ENCODE results near the gene HEATR5B. TPM values are rescaled to one million over a fixed set of nuclear protein-coding genes. Genes with fewer than 3 reads are reported as not detected.
"Not testable (repeated sequence)": the region's sequence is repeated elsewhere in the genome, so short reads cannot be mapped to it uniquely, and the experiment has no call there.

Gene HEATR5B
- total RNA-seq, 1 experiment from 2014 or later = 13.1 TPM

DNA sequence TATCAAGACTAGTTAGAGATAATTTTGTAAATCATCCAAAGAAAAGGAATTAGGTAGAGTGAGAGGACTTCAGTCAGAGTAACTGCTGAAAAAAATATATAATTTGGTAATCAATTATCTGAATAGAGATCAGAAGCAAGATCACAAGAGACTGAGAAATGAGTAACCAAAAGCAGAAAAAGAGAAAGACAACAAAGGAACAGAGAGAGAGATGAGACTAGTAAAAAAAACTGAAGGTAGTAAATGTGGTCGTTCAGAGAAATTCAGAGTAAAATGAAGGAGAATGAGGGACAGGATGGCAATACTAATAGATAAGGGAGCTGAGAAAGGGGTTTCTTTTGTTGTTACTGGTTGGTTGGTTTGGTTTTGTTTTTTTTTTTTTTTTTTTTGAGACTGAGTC, 134.3 kb downstream of the HEATR5B start:
- DNase-seq = no peak
- no peak for TF ChIP-seq CTCF (IDR thresholded peaks at IDR 0.05; ENCODE audit: unreplicated experiment)
- CTCF ChIA-PET = no interaction called here
- H3K9me3 Mint-ChIP-seq (ENCODE audit: low read depth, unreplicated experiment) = no peaks in the 10 kb centered on the region
- no TSS peak for BruUV-seq (replicated peaks)
- intact Hi-C loops (cut with micrococcal nuclease; ENCODE audit: unreplicated experiment) = no loop called here
- peak overlapping the region; percentile 14 for H3K27ac Mint-ChIP-seq (ENCODE audit: unreplicated experiment)
- no peaks in the 10 kb centered on the region for H3K27me3 Mint-ChIP-seq (ENCODE audit: unreplicated experiment)
- H3K36me3 Mint-ChIP-seq (ENCODE audit: insufficient read depth, unreplicated experiment) = peaks cover 9% of the 10 kb centered on the region
- no peak overlapping the region for H3K4me3 Mint-ChIP-seq (ENCODE audit: low read depth, unreplicated experiment)
- peaks cover 44% of the 10 kb centered on the region for H3K4me1 Mint-ChIP-seq (ENCODE audit: low read depth, unreplicated experiment)

- H3K27me3 Mint-ChIP-seq (ENCODE audit: unreplicated experiment); H3K4me3 Mint-ChIP-seq (ENCODE audit: low read depth, unreplicated experiment); H3K9me3 Mint-ChIP-seq (ENCODE audit: low read depth, unreplicated experiment); H3K36me3 Mint-ChIP-seq (ENCODE audit: insufficient read depth, unreplicated experiment); H3K27ac Mint-ChIP-seq (ENCODE audit: unreplicated experiment); DNase-seq; BruUV-seq (replicated peaks); intact Hi-C loops (cut with micrococcal nuclease; ENCODE audit: unreplicated experiment); CTCF ChIA-PET: not testable (repeated sequence)
- peaks cover 14% of the 10 kb centered on the region for H3K4me1 Mint-ChIP-seq (ENCODE audit: low read depth, unreplicated experiment)
Measured at GRCh38 chr2:36945240-36945639, 138.9 kb downstream of the HEATR5B start.

DNA sequence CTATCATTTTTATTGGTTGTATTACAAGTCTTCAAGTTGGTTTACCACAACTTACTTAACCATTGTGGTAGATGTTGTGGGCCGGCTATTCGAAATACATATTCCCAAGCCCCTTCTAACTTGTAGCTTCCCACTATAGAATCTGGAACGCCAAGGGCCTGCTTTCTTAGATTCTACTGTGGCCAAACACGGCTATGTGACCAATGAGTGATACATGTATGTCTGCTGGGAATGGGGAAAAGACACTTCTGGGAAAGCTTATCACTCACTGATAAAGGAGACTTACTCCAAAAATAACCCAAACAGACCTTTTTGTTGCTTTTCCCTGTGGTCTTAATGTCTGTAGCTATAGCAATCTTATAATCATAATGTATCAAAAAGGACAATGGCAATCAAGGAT, 142.3 kb downstream of the HEATR5B start:
- H3K4me3 Mint-ChIP-seq (ENCODE audit: low read depth, unreplicated experiment) = no peak overlapping the region
- H3K9me3 Mint-ChIP-seq (ENCODE audit: low read depth, unreplicated experiment) = no peaks in the 10 kb centered on the region
- no peak for DNase-seq
- H3K4me1 Mint-ChIP-seq (ENCODE audit: low read depth, unreplicated experiment) = no peaks in the 10 kb centered on the region
- no peak overlapping the region for H3K27ac Mint-ChIP-seq (ENCODE audit: unreplicated experiment)
- CTCF ChIA-PET = no interaction called here
- no peaks in the 10 kb centered on the region for H3K27me3 Mint-ChIP-seq (ENCODE audit: unreplicated experiment)
- BruUV-seq (replicated peaks) = no TSS peak
- H3K36me3 Mint-ChIP-seq (ENCODE audit: insufficient read depth, unreplicated experiment) = no peaks in the 10 kb centered on the region
- TF ChIP-seq CTCF (IDR thresholded peaks at IDR 0.05; ENCODE audit: unreplicated experiment) = no peak
- intact Hi-C loops (cut with micrococcal nuclease; ENCODE audit: unreplicated experiment) = no loop called here

GRCh38 chr2:36936526-36936925, 147.6 kb downstream of the HEATR5B start:
- H3K36me3 Mint-ChIP-seq (ENCODE audit: insufficient read depth, unreplicated experiment); CTCF ChIA-PET; H3K4me3 Mint-ChIP-seq (ENCODE audit: low read depth, unreplicated experiment); BruUV-seq (replicated peaks); H3K4me1 Mint-ChIP-seq (ENCODE audit: low read depth, unreplicated experiment); H3K27ac Mint-ChIP-seq (ENCODE audit: unreplicated experiment); H3K27me3 Mint-ChIP-seq (ENCODE audit: unreplicated experiment); intact Hi-C loops (cut with micrococcal nuclease; ENCODE audit: unreplicated experiment); DNase-seq; H3K9me3 Mint-ChIP-seq (ENCODE audit: low read depth, unreplicated experiment): not testable (repeated sequence)

DNA sequence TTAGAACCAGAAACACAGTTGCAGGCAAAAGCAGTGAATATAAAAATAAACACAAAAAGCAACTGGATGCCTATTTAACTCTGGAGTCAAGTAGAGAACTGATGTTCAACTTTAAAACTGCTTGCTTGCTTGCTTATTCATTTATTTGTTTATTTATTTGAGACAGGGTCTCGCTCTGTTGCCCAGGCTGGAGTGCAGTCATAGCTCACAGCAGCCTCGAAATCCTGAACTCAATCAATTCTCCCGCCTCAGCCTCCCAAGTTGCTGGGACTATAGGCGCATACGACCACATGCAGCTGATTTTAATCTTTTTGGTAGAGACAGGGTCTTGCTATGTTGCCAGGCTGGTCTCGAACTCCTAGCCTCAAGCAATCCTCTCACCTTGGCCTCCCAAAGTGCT, 152.5 kb downstream of the HEATR5B start:
- intact Hi-C loops (cut with micrococcal nuclease; ENCODE audit: unreplicated experiment); H3K36me3 Mint-ChIP-seq (ENCODE audit: insufficient read depth, unreplicated experiment); H3K4me3 Mint-ChIP-seq (ENCODE audit: low read depth, unreplicated experiment); H3K9me3 Mint-ChIP-seq (ENCODE audit: low read depth, unreplicated experiment); H3K27me3 Mint-ChIP-seq (ENCODE audit: unreplicated experiment); H3K27ac Mint-ChIP-seq (ENCODE audit: unreplicated experiment); DNase-seq; BruUV-seq (replicated peaks); H3K4me1 Mint-ChIP-seq (ENCODE audit: low read depth, unreplicated experiment): not testable (repeated sequence)
- CTCF ChIA-PET = interaction anchor here (0.6 kb wide), 1 partner anchor 44 kb away, joined by 3 read pairs; no protein-coding TSS in a partner anchor

Other genes with a start within 250 kb of the HEATR5B start
- 25.9 and 29.3 TPM in 2 replicates for gene STRN, start 117.8 kb downstream of the HEATR5B start, total RNA-seq (2022)
- 5.4 and 5.8 TPM in 2 replicates for gene GPATCH11, start 146 bp upstream of the HEATR5B start, total RNA-seq (2022)
- gene EIF2AK2, start 72.6 kb upstream of the HEATR5B start, total RNA-seq (2022) = 91.2 and 121 TPM in 2 replicates
- gene SULT6B1, start 104.3 kb upstream of the HEATR5B start, total RNA-seq (2022) = not detected in 2 replicates
- gene CEBPZOS, start 112.1 kb upstream of the HEATR5B start, total RNA-seq (2022) = 37.6 and 40.7 TPM in 2 replicates
- 60.7 and 64.9 TPM in 2 replicates for gene CEBPZ, start 147.2 kb upstream of the HEATR5B start, total RNA-seq (2022)
- gene NDUFAF7, start 147.3 kb upstream of the HEATR5B start, total RNA-seq (2022) = 20.4 and 22.3 TPM in 2 replicates
- gene PRKD3, start 240.5 kb upstream of the HEATR5B start, total RNA-seq (2022) = 24.8 and 33.4 TPM in 2 replicates

Measured in Calu3 (cell line).